ENCODE measurements around the gene MRPL11. TPM values are rescaled to one million over a fixed set of nuclear protein-coding genes. Genes with fewer than 3 reads are reported as not detected.

The MRPL11 gene
- total RNA-seq, 1 donor from 2014 or later = 62.6 TPM

- intact Hi-C loops (cut with micrococcal nuclease) = no loop called here
- Mint-ChIP-seq H3K27me3 (no peaks in the 10 kb centered on the region), H3K36me3 (ENCODE audit: low read depth) (peaks cover 14% of the 10 kb centered on the region), H3K4me1 (peaks cover 14% of the 10 kb centered on the region), H3K4me3 (no peak overlapping the region), H3K9me3 (no peaks in the 10 kb centered on the region), H3K27ac (no peak overlapping the region)
- ATAC-seq (ENCODE audit: low read depth) (no peak), DNase-seq (no peak)
- CTCF ChIA-PET = no interaction called here
- POLR2A ChIA-PET = interaction anchor here (0.6 kb wide), 1 partner anchor 9 kb away, joined by 5 read pairs; the partner anchor contains the start of gene PELI3
- no peak for TF ChIP-seq CTCF (IDR thresholded peaks at IDR 0.05)
Measured at GRCh38 chr11:66475349-66476172, 36.9 kb upstream of the MRPL11 start.

DNA sequence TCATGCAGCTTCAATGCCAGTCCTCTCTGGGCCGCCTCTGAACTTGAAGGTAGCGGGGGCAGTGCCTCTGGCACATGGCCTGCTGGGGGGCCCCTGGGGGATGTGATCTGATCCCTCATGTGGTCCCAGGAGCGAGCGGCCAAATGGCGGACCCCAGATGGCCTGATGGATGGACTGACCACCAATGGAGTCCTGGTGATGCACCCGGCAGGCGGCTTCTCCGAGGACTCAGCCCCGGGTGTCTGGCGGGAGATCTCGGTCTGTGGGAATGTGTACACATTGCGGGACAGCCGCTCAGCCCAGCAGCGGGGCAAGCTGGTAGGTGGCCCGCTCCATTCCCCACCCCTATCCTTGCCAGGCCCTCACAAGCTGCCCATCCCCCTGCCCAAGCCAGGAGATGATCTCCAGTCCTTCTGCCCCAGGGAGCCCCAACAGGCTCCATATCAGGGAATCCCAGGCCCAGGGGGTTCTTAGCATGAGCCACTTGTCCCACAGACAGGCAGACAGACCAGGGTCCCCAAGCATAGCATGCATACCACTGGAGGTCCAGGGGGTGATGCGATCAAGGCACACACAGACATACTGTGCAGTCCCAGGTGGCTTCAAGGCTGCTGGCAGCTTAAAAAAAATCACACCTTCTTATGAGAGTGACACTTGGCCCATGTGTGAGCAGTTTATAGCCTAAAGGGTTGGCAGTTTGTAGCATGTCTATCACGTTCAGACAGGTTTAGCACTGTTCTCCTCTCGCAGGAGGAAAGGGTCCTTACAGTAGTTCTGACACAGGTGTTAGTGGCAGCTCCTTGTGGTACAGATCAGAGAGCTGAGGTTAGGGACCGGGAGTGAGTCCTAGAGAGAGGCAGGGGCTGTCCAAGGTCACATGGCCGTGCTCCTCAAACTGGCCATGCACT lies 35.2 kb upstream of the MRPL11 start:
- H3K9me3 Mint-ChIP-seq = no peaks in the 10 kb centered on the region
- DNase-seq (no peak), ATAC-seq (ENCODE audit: low read depth) (no peak)
- ChIA-PET CTCF (no interaction called here), POLR2A (no interaction called here)
- intact Hi-C loops (cut with micrococcal nuclease) = no loop called here
- peaks cover 12% of the 10 kb centered on the region for H3K36me3 Mint-ChIP-seq (ENCODE audit: low read depth)
- no peak overlapping the region for H3K4me3 Mint-ChIP-seq
- H3K27me3 Mint-ChIP-seq = no peaks in the 10 kb centered on the region
- H3K27ac Mint-ChIP-seq = no peak overlapping the region
- peaks cover 3% of the 10 kb centered on the region for H3K4me1 Mint-ChIP-seq
- TF ChIP-seq CTCF (IDR thresholded peaks at IDR 0.05) = no peak

- DNase-seq = no peak
- TF ChIP-seq CTCF (IDR thresholded peaks at IDR 0.05) = no peak
- Mint-ChIP-seq H3K27ac (no peak overlapping the region), H3K9me3 (no peaks in the 10 kb centered on the region), H3K4me1 (peaks cover 2% of the 10 kb centered on the region), H3K27me3 (no peaks in the 10 kb centered on the region), H3K36me3 (ENCODE audit: low read depth) (peaks cover 12% of the 10 kb centered on the region), H3K4me3 (no peak overlapping the region)
- intact Hi-C loops (cut with micrococcal nuclease) = no loop called here
- CTCF ChIA-PET = no interaction called here
- POLR2A ChIA-PET = no interaction called here
- ATAC-seq (ENCODE audit: low read depth) = no peak
Measured at GRCh38 chr11:66473167-66473566, 34.5 kb upstream of the MRPL11 start.

- Mint-ChIP-seq H3K36me3 (ENCODE audit: low read depth) (peaks cover 12% of the 10 kb centered on the region), H3K4me1 (peaks cover 11% of the 10 kb centered on the region), H3K4me3 (no peak overlapping the region), H3K27ac (no peak overlapping the region), H3K9me3 (no peaks in the 10 kb centered on the region), H3K27me3 (no peaks in the 10 kb centered on the region)
- no peak for DNase-seq
- ATAC-seq (ENCODE audit: low read depth) = no peak
- CTCF ChIA-PET = no interaction called here
- intact Hi-C loops (cut with micrococcal nuclease) = no loop called here
- TF ChIP-seq CTCF (IDR thresholded peaks at IDR 0.05) = no peak
- POLR2A ChIA-PET = interaction anchor here (0.6 kb wide), 1 partner anchor 74 kb away, joined by 3 read pairs; the partner anchor contains the start of gene ZDHHC24
Measured at GRCh38 chr11:66472054-66472453, 33.4 kb upstream of the MRPL11 start.

DNA sequence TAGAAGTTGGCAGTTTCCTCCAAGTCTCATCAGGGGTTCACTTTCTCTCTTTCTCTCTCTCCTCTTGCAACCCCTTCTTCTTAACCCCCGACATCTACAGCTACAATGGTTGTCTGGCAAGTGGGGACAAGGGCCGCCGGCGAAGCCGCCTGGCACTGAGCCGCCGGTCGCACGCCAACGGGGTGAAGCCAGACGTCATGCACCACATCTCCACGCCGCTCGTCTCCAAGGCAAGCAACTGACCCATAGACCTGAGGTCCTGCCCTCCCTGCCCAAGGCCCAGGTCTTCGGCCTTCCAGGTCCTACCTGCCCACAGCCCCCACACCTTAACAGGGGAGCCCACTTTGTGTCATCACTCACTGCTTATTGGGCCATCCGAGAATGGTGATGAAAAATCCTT lies 32.5 kb upstream of the MRPL11 start:
- intact Hi-C loops (cut with micrococcal nuclease) = no loop called here
- Mint-ChIP-seq H3K36me3 (ENCODE audit: low read depth) (peaks cover 10% of the 10 kb centered on the region), H3K4me3 (no peak overlapping the region), H3K4me1 (peaks cover 16% of the 10 kb centered on the region), H3K27me3 (no peaks in the 10 kb centered on the region), H3K9me3 (no peaks in the 10 kb centered on the region), H3K27ac (no peak overlapping the region)
- ATAC-seq (ENCODE audit: low read depth) (no peak), DNase-seq (no peak)
- ChIA-PET POLR2A (interaction anchor here (0.6 kb wide), 1 partner anchor 75 kb away, joined by 3 read pairs; the partner anchor contains the start of gene ZDHHC24), CTCF (no interaction called here)
- no peak for TF ChIP-seq CTCF (IDR thresholded peaks at IDR 0.05)

Data from activated B cell treated with CpG ODN at 0.5 μM for 24 hours (primary cell).